ENCODE results near the gene KIRREL1.
A peak's percentile ranks its signal among the peaks of the same experiment; 100 is the strongest.

KIRREL1 gene

DNA sequence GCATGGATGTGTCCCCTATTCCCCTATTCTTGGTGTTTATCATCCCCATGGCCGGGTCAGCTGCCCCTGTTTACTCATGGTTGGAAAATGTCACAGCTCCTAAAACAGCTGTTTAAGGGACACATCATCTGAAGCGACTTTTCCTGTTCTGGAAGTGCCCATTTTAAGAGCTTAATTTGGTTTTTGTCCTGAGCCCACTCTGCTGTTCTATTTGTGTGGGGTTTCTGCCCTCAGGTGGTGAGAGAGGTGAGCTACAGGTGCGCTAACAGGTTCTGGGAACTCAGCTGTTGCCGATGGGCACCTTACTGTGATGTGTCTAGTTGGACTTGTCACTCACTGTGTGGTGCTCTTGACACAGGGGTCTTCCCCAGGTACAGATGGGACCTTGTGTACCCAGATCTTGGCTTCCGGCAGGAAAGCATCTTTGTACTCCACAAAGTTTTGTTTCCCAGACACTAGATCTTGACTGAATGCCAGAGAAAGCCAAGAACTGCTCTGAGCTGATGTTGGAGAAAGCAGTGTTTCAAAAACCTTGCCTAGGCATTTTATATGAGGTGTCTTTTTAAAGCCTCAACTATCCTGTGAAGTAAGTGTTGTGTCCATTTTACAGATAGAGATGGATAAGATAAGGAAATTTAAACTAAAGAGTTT, 128.3 kb downstream of the KIRREL1 start:
- H3K4me3 ChIP-seq (ENCODE audit: low read depth in 1 of 2, low read length in 2 of 2) = no peak overlapping the region
- H3K9me3 ChIP-seq (ENCODE audit: insufficient read depth, low read length, severe bottlenecking) = no peaks in the 10 kb centered on the region
- H3K36me3 ChIP-seq (ENCODE audit: insufficient read depth, low read length) = no peaks in the 10 kb centered on the region
- peaks cover 14% of the 10 kb centered on the region for H3K4me1 ChIP-seq (ENCODE audit: insufficient read depth, low read length)
- TF ChIP-seq EZH2 (IDR thresholded peaks at IDR 0.05; ENCODE audit: borderline replicate concordance, low read depth, low read length, severe bottlenecking) (no peak), CTCF (IDR thresholded peaks at IDR 0.05; ENCODE audit: borderline replicate concordance, extremely low read depth, low read length, poor library complexity, severe bottlenecking) (peak; percentile 73)
- H3K27ac ChIP-seq (ENCODE audit: low read length) = no peak overlapping the region
- no peak overlapping the region for H2AFZ ChIP-seq (ENCODE audit: low read depth, low read length)
- ATAC-seq (ENCODE audit: insufficient read depth, low read depth) (no peak), DNase-seq (peak; percentile 48)
- H3K4me2 ChIP-seq (ENCODE audit: insufficient read depth, low read length) = no peak overlapping the region
- no peak overlapping the region for H3K9ac ChIP-seq (ENCODE audit: low read depth, low read length)
- H4K20me1 ChIP-seq (ENCODE audit: insufficient read depth, low read length) = no peaks in the 10 kb centered on the region
- H3K79me2 ChIP-seq (ENCODE audit: insufficient read depth, low read length) = no peaks in the 10 kb centered on the region
- peaks cover 6% of the 10 kb centered on the region for H3K27me3 ChIP-seq (ENCODE audit: insufficient read depth, low read length, poor library complexity)

DNA sequence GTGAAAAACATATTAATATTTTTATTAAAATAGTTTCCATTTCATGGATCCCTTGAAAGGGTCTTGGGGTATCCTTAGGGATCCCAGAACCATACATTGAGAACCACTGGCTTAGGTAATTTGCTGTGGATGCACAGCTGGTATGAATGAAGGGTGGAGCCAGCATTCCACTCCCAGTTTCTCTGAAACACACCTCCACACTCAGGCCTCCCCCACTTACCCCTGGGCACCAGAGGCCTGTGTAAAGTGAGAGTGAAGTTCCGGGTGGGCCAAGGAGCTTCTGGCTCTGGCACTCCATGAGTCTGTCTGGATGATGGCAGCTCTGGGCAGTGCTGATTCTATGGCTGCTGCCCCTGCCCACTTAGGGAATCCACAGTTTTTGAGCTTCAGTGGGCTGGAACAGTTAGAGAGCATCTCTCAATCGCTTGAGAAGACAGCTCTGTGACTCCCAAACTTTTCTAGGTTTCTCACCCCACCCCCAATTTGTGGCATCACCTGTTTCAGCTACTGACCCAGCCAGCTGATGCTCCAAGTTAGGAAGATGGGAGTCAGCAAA, 129.5 kb downstream of the KIRREL1 start:
- H3K9me3 ChIP-seq (ENCODE audit: insufficient read depth, low read length, severe bottlenecking) = no peaks in the 10 kb centered on the region
- no peak overlapping the region for H3K9ac ChIP-seq (ENCODE audit: low read depth, low read length)
- ATAC-seq (ENCODE audit: insufficient read depth, low read depth) = no peak
- H3K27ac ChIP-seq (ENCODE audit: low read length) = no peak overlapping the region
- H2AFZ ChIP-seq (ENCODE audit: low read depth, low read length) = no peak overlapping the region
- H3K27me3 ChIP-seq (ENCODE audit: insufficient read depth, low read length, poor library complexity) = peaks cover 6% of the 10 kb centered on the region
- H3K4me2 ChIP-seq (ENCODE audit: insufficient read depth, low read length) = no peak overlapping the region
- H3K79me2 ChIP-seq (ENCODE audit: insufficient read depth, low read length) = no peaks in the 10 kb centered on the region
- TF ChIP-seq CTCF (IDR thresholded peaks at IDR 0.05; ENCODE audit: borderline replicate concordance, extremely low read depth, low read length, poor library complexity, severe bottlenecking) = no peak
- no peak for TF ChIP-seq EZH2 (IDR thresholded peaks at IDR 0.05; ENCODE audit: borderline replicate concordance, low read depth, low read length, severe bottlenecking)
- H3K4me3 ChIP-seq (ENCODE audit: low read depth in 1 of 2, low read length in 2 of 2) = no peak overlapping the region
- DNase-seq = no peak
- H3K4me1 ChIP-seq (ENCODE audit: insufficient read depth, low read length) = peaks cover 19% of the 10 kb centered on the region
- no peaks in the 10 kb centered on the region for H3K36me3 ChIP-seq (ENCODE audit: insufficient read depth, low read length)
- H4K20me1 ChIP-seq (ENCODE audit: insufficient read depth, low read length) = no peaks in the 10 kb centered on the region

GRCh38 chr1:158124034-158124433, 130.6 kb downstream of the KIRREL1 start:
- TF ChIP-seq CTCF (IDR thresholded peaks at IDR 0.05; ENCODE audit: borderline replicate concordance, extremely low read depth, low read length, poor library complexity, severe bottlenecking) = no peak
- no peak for TF ChIP-seq EZH2 (IDR thresholded peaks at IDR 0.05; ENCODE audit: borderline replicate concordance, low read depth, low read length, severe bottlenecking)
- Histone ChIP-seq H3K79me2 (ENCODE audit: insufficient read depth, low read length) (no peaks in the 10 kb centered on the region), H3K36me3 (ENCODE audit: insufficient read depth, low read length) (no peaks in the 10 kb centered on the region), H3K9me3 (ENCODE audit: insufficient read depth, low read length, severe bottlenecking) (no peaks in the 10 kb centered on the region), H4K20me1 (ENCODE audit: insufficient read depth, low read length) (no peaks in the 10 kb centered on the region), H3K4me3 (ENCODE audit: low read depth in 1 of 2, low read length in 2 of 2) (no peak overlapping the region), H3K4me2 (ENCODE audit: insufficient read depth, low read length) (no peak overlapping the region), H3K9ac (ENCODE audit: low read depth, low read length) (no peak overlapping the region), H3K4me1 (ENCODE audit: insufficient read depth, low read length) (peaks cover 19% of the 10 kb centered on the region), H3K27ac (ENCODE audit: low read length) (no peak overlapping the region), H3K27me3 (ENCODE audit: insufficient read depth, low read length, poor library complexity) (peaks cover 6% of the 10 kb centered on the region), H2AFZ (ENCODE audit: low read depth, low read length) (no peak overlapping the region)
- no peak for ATAC-seq (ENCODE audit: insufficient read depth, low read depth)
- DNase-seq = no peak
